GM12801 (cell line): Measurements from ENCODE around the gene PTPN14.

Experiments used
- CTCF ChIP-seq: IDR thresholded peaks from one replicate; pipeline ENCODE4 v1.5.1; 2011; ENCODE audit warnings: control low read depth; ENCODE audit not compliant: insufficient read length; ENCODE audit errors: extremely low read depth

Gene PTPN14

DNA sequence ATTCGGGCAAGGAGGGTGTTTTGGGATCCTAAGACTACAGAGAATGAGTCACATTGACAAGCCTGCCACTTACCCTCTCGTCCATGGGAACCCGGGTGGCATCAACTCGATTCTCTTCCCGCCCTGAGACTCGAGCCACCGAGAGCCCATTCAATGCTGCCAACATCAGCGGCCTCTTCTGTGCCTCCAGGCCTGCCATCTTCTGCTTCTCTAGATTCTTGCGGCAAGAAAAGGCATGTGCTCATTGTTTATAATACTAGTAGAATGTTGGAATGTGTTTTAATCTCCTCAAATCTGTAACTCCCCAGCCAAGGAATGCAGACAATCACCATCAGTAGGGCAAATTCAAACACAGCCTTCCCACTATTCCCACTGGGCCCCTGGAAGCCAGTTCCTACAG lies 173.5 kb downstream of the PTPN14 start:
- no peak for TF ChIP-seq CTCF

DNA sequence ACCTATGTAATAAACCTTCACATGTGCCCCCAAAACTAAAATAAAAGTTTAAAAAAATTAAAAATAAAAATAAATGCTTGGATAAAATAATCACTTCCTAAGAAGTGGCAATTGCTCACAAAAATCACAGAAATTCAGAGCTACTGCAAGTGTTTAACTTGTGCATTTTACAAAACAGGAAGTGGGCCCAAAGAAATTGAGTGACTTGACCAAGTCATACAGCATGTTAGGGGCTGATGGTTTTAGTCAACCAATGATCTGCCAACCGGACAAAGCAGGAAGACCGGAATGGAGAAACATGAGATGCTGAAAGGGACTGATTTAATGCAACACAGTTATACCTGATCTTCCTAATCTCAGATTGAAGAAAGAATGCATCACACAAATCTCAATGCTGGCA lies 173.9 kb downstream of the PTPN14 start:
- TF ChIP-seq CTCF = no peak

GRCh38 chr1:214372092-214372491 lies 179.3 kb downstream of the PTPN14 start:
- no peak for TF ChIP-seq CTCF

GRCh38 chr1:214370615-214371014 lies 180.8 kb downstream of the PTPN14 start:
- no peak for TF ChIP-seq CTCF

- TF ChIP-seq CTCF = no peak
Measured at GRCh38 chr1:214369364-214369763, 182.0 kb downstream of the PTPN14 start.

- TF ChIP-seq CTCF = no peak
Measured at GRCh38 chr1:214367841-214368240, 183.6 kb downstream of the PTPN14 start.

DNA sequence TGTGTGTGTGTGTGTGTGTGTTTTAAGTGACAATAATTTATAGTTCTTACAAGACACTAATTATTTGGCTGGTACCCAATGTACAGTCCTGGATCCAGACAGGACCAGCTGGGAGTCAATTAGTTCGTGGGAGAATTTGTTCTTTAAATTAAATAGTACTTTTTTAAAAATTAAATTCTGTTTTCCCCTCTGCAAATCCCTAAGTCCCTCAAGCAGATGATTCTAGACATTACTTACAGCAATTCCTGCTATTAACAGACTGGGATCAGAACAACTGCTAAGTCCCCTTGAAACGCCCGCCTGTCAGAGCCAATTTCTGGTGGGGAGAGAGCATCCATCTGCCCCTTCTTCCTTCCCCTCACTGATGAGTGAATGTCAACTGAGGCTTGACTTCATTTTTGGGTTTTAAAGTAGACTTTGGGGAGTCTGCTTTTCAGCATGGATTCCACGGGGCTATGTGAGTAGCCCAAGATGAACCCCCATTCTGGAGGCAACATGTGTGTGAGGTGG lies 186.6 kb downstream of the PTPN14 start:
- no peak for TF ChIP-seq CTCF

GRCh38 chr1:214364386-214364785 lies 187.0 kb downstream of the PTPN14 start:
- no peak for TF ChIP-seq CTCF
